Skeletal muscle satellite cell (primary cell): ENCODE data around the gene FAXC.

ENCODE experiments used
- H3K27me3 ChIP-seq: 2 replicates; pipeline ENCODE4 v1.7.0; 2013; ENCODE audit warnings: low read length; ENCODE audit not compliant: control insufficient read depth, insufficient read depth
- H3K36me3 ChIP-seq: 2 replicates; pipeline ENCODE4 v1.7.0; 2013; ENCODE audit warnings: mild to moderate bottlenecking, control low read depth, low read length; ENCODE audit not compliant: insufficient read depth
- H3K4me1 ChIP-seq: 2 replicates; pipeline ENCODE4 v1.7.0; 2013; ENCODE audit warnings: low read length; ENCODE audit not compliant: control insufficient read depth, insufficient read depth
- H3K4me2 ChIP-seq: 2 replicates; pipeline ENCODE4 v1.7.0; 2013; ENCODE audit warnings: mild to moderate bottlenecking, low read length
- H3K4me3 ChIP-seq: 2 replicates; pipeline ENCODE4 v1.7.0; 2013; ENCODE audit warnings: low read length
- H3K9ac ChIP-seq: 2 replicates; pipeline ENCODE4 v1.7.0; 2013; ENCODE audit warnings: mild to moderate bottlenecking, low read depth, low read length, moderate library complexity
- H3K9me3 ChIP-seq: replicated peaks from 2 replicates; pipeline ENCODE4 v1.7.0; 2013; ENCODE audit warnings: mild to moderate bottlenecking, control low read depth, low read length

Gene FAXC

GRCh38 chr6:99306341-99306740, 43.1 kb downstream of the FAXC start:
- H3K27me3 ChIP-seq = no peaks in the 10 kb centered on the region
- no peaks in the 10 kb centered on the region for H3K4me1 ChIP-seq
- H3K36me3 ChIP-seq = no peaks in the 10 kb centered on the region
- H3K9ac ChIP-seq = no peak overlapping the region
- H3K4me2 ChIP-seq = no peak overlapping the region
- no peak overlapping the region for H3K4me3 ChIP-seq
- H3K9me3 ChIP-seq = no peaks in the 10 kb centered on the region

DNA sequence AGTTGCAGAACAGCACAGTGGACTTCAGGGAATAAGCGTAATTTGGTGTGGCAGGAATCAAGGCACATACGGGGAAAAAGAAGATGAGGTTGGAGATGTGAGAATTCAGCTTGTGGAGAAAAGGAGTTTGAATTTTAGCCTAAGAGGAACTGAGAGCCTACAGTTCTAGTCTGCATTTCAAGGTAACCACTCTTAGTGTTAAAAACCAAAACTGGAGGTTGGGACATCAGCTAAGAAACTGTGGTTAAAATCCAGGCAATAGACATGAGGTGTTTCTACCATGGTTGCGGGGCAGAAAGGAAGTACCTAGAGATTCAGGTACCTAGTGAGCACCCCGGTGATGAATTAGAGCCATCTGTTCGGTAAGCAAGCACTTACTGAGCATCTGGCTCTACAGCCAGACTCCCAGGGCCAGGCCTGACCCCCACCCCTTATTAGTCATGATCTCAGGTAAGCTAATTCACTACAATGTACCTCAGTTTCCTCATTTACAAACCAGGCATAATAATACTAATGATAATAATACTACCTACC, 44.4 kb downstream of the FAXC start:
- H3K4me1 ChIP-seq = no peaks in the 10 kb centered on the region
- no peaks in the 10 kb centered on the region for H3K36me3 ChIP-seq
- no peak overlapping the region for H3K4me3 ChIP-seq
- no peaks in the 10 kb centered on the region for H3K9me3 ChIP-seq
- no peaks in the 10 kb centered on the region for H3K27me3 ChIP-seq
- H3K4me2 ChIP-seq = no peak overlapping the region
- no peak overlapping the region for H3K9ac ChIP-seq

- H3K4me2 ChIP-seq = no peak overlapping the region
These were observed 52.1 kb downstream of the FAXC start for GRCh38 chr6:99297415-99297814.

GRCh38 chr6:99297006-99297405, 52.5 kb downstream of the FAXC start:
- Histone ChIP-seq H3K4me3 (no peak overlapping the region), H3K27me3 (no peaks in the 10 kb centered on the region), H3K9ac (no peak overlapping the region), H3K4me1 (no peaks in the 10 kb centered on the region), H3K9me3 (no peaks in the 10 kb centered on the region), H3K36me3 (no peaks in the 10 kb centered on the region), H3K4me2 (no peak overlapping the region)

More at GRCh38 chr6:99297415-99297814, 52.1 kb downstream of the FAXC start:
- H3K4me1 ChIP-seq = no peaks in the 10 kb centered on the region
- no peak overlapping the region for H3K9ac ChIP-seq
- H3K9me3 ChIP-seq = no peaks in the 10 kb centered on the region
- H3K4me3 ChIP-seq = no peak overlapping the region
- H3K36me3 ChIP-seq = no peaks in the 10 kb centered on the region
- H3K27me3 ChIP-seq = no peaks in the 10 kb centered on the region

GRCh38 chr6:99296261-99296660, 53.2 kb downstream of the FAXC start:
- no peaks in the 10 kb centered on the region for H3K27me3 ChIP-seq
- no peaks in the 10 kb centered on the region for H3K4me1 ChIP-seq
- no peak overlapping the region for H3K9ac ChIP-seq
- no peaks in the 10 kb centered on the region for H3K9me3 ChIP-seq
- H3K4me3 ChIP-seq = no peak overlapping the region
- no peaks in the 10 kb centered on the region for H3K36me3 ChIP-seq
- no peak overlapping the region for H3K4me2 ChIP-seq

GRCh38 chr6:99295276-99295675, 54.2 kb downstream of the FAXC start:
- no peaks in the 10 kb centered on the region for H3K27me3 ChIP-seq
- H3K9me3 ChIP-seq = no peaks in the 10 kb centered on the region
- H3K4me2 ChIP-seq = no peak overlapping the region
- H3K36me3 ChIP-seq = no peaks in the 10 kb centered on the region
- no peaks in the 10 kb centered on the region for H3K4me1 ChIP-seq
- H3K4me3 ChIP-seq = no peak overlapping the region
- no peak overlapping the region for H3K9ac ChIP-seq

DNA sequence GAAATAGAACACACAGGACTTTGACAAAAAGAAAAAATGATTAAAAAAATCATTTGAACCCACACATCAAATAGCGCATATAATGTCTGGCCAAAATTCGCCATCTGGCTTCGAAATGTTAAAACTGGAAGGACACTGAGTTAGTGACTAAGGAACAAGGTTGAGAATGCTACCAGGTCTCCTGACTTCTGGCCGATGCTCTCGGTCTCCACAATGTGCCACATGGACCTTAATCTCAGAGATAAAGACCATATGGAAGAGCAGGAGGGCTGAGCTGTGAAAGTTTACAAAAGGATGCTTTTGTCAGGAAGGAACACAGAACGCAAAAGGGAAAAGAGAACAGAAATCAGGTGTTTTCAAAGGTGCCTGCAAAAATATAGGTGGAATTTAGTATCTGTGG, 54.7 kb downstream of the FAXC start:
- no peak overlapping the region for H3K9ac ChIP-seq
- H3K27me3 ChIP-seq = no peaks in the 10 kb centered on the region
- H3K4me1 ChIP-seq = no peaks in the 10 kb centered on the region
- no peaks in the 10 kb centered on the region for H3K9me3 ChIP-seq
- H3K4me2 ChIP-seq = no peak overlapping the region
- no peak overlapping the region for H3K4me3 ChIP-seq
- no peaks in the 10 kb centered on the region for H3K36me3 ChIP-seq

GRCh38 chr6:99289701-99290100, 59.8 kb downstream of the FAXC start:
- Histone ChIP-seq H3K4me2 (no peak overlapping the region), H3K27me3 (no peaks in the 10 kb centered on the region), H3K9me3 (no peaks in the 10 kb centered on the region), H3K36me3 (no peaks in the 10 kb centered on the region), H3K4me1 (no peaks in the 10 kb centered on the region), H3K4me3 (no peak overlapping the region), H3K9ac (no peak overlapping the region)

DNA sequence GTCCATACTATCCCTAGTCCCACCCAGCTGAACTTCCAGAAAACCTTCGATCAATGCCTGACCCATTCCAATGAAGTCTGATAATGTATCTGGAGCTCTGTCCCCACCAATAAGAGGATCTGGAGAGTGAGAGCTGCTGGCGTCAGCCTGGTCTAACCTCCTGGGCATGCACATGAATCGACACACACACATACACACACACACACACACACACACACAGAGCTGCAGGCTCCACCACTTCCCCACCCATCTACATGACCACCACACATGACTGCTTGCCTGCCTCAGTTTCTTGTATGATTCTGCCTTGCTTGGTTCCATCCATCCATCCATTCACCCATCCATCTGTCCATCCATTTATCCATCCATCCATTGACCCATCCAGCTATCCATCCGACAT, 60.8 kb downstream of the FAXC start:
- H3K4me2 ChIP-seq = no peak overlapping the region
- no peak overlapping the region for H3K4me3 ChIP-seq
- no peaks in the 10 kb centered on the region for H3K27me3 ChIP-seq
- H3K9me3 ChIP-seq = no peaks in the 10 kb centered on the region
- H3K36me3 ChIP-seq = no peaks in the 10 kb centered on the region
- H3K9ac ChIP-seq = no peak overlapping the region
- H3K4me1 ChIP-seq = no peaks in the 10 kb centered on the region

GRCh38 chr6:99287523-99287922, 62.0 kb downstream of the FAXC start:
- Histone ChIP-seq H3K36me3 (no peaks in the 10 kb centered on the region), H3K4me1 (no peaks in the 10 kb centered on the region), H3K4me2 (no peak overlapping the region), H3K9ac (no peak overlapping the region), H3K27me3 (no peaks in the 10 kb centered on the region), H3K4me3 (no peak overlapping the region), H3K9me3 (no peaks in the 10 kb centered on the region)

DNA sequence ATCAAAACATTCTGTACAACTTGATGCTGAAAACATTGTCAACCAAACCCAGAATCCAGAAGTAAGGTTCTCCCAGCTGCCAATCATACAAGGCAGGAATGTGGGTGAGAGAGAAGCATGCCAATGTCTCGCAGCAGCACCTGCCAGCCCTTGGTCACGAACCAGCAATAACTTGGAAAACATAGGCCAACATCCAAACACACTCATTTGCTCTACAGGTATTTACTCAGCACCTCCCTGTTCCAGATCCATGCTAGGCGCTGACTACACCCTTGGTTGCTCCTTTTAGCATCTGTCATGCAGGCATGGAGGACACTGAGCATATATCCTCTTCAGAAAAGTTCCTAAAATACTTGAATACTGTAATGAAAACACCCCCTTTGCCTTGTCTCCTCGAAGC, 63.6 kb downstream of the FAXC start:
- H3K36me3 ChIP-seq = no peaks in the 10 kb centered on the region

DNA sequence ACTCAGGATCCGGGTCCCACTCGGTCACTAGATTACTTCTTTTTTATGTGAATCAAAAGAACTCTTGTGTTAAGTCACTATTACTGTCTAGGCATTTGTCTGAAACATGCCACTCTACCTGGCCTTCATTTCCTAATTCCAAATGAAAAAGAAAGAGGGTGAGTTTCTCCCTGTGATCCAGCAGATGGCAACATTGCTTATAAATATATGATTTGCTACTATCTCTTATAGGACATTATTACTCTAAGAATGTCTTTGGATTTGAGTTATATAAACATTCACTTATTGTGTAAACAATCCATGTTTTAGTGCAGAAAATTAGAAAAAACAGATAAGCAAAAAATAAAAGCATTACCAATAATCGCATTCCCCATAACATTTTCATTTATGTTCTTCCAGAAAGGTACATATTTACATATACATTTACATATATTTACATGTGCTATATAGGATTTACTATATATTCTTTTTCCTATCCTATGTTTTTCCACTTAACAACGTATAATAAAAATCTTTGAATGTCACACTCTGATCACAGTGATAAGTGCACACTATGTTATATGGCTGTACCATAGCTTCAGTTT, 66.9 kb downstream of the FAXC start:
- H3K4me3 ChIP-seq = no peak overlapping the region
- no peaks in the 10 kb centered on the region for H3K27me3 ChIP-seq
- no peaks in the 10 kb centered on the region for H3K36me3 ChIP-seq
- H3K9me3 ChIP-seq = no peaks in the 10 kb centered on the region
- H3K4me2 ChIP-seq = no peak overlapping the region
- no peaks in the 10 kb centered on the region for H3K4me1 ChIP-seq
- no peak overlapping the region for H3K9ac ChIP-seq

More for the DNA sequence above, 63.6 kb downstream of the FAXC start:
- Histone ChIP-seq H3K4me3 (no peak overlapping the region), H3K27me3 (no peaks in the 10 kb centered on the region), H3K4me1 (no peaks in the 10 kb centered on the region), H3K9me3 (no peaks in the 10 kb centered on the region), H3K4me2 (no peak overlapping the region), H3K9ac (no peak overlapping the region)
